HL-60 (cell line): ENCODE data around the gene RNF169.
"Not testable (repeated sequence)": the region's sequence is repeated elsewhere in the genome, so short reads cannot be mapped to it uniquely, and the experiment has no call there.

Experiments used
- DNase-seq, 2 experiments: peaks; one replicate each; pipeline ENCODE4 v3.0.0-alpha.2; 2010 to 2020; ENCODE audit warnings: low read depth in 1 of 2, low spot score in 1 of 2
- H3K27ac ChIP-seq: fragments of 250-450 bp; sonication (Bioruptor Pico); replicated peaks from 2 replicates; pipeline ENCODE4 v1.5.1; 2020; ENCODE audit warnings: mild to moderate bottlenecking, moderate library complexity
- H3K27me3 ChIP-seq: fragments of 250-450 bp; sonication (Bioruptor Pico); 2 replicates; pipeline ENCODE4 v1.5.1; 2021; ENCODE audit warnings: mild to moderate bottlenecking, moderate library complexity; ENCODE audit not compliant: insufficient read depth, poor library complexity, severe bottlenecking
- H3K4me3 ChIP-seq: replicated peaks from 2 replicates; pipeline ENCODE4 v1.5.1; 2011; ENCODE audit warnings: mild to moderate bottlenecking, control low read depth, low read length; ENCODE audit not compliant: insufficient read depth
- CTCF ChIP-seq: IDR thresholded peaks from one replicate; pipeline ENCODE4 v1.5.1; 2011; ENCODE audit warnings: low read length, control low read depth, inconsistent platforms; ENCODE audit not compliant: insufficient read depth
- GABPA ChIP-seq: IDR thresholded peaks from 2 replicates; pipeline ENCODE4 v1.6.1; 2012; ENCODE audit warnings: low read depth
- POLR2AphosphoS5 ChIP-seq: IDR thresholded peaks from 2 replicates; pipeline ENCODE4 v1.6.1; 2012; ENCODE audit warnings: low read depth
- SPI1 ChIP-seq: IDR thresholded peaks from 2 replicates; pipeline ENCODE4 v1.6.1; 2012; ENCODE audit warnings: low read depth, mild to moderate bottlenecking, borderline replicate concordance
- TF ChIP-seq, protein P1 (sequence below): IDR thresholded peaks from 2 replicates; pipeline ENCODE4 v1.6.1; 2012; ENCODE audit warnings: low read depth; ENCODE audit not compliant: insufficient replicate concordance

The RNF169 gene

DNA sequence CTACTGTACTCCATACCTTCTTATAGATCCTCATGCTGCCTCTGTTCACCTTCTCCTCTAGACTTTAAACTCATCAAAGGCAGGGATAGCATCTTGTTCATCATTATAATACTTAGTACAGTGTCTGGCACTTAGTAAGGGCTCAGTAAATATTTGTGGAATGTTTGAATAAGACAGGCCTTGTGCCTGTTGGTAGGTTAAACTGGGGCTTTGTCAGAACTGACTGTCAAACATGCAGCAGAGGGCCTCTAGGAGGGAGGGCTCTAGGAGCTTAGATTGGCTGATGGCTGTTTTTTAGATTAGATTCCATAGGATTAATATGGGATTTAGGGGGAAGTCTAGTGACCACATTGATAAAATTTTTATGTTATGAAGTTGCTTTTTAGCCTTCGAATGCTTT is 70.8 kb downstream of the RNF169 start:
- TF ChIP-seq POLR2AphosphoS5 (no peak), SPI1 (no peak), GABPA (no peak), CTCF (no peak)
- TF ChIP-seq, protein P1, sequence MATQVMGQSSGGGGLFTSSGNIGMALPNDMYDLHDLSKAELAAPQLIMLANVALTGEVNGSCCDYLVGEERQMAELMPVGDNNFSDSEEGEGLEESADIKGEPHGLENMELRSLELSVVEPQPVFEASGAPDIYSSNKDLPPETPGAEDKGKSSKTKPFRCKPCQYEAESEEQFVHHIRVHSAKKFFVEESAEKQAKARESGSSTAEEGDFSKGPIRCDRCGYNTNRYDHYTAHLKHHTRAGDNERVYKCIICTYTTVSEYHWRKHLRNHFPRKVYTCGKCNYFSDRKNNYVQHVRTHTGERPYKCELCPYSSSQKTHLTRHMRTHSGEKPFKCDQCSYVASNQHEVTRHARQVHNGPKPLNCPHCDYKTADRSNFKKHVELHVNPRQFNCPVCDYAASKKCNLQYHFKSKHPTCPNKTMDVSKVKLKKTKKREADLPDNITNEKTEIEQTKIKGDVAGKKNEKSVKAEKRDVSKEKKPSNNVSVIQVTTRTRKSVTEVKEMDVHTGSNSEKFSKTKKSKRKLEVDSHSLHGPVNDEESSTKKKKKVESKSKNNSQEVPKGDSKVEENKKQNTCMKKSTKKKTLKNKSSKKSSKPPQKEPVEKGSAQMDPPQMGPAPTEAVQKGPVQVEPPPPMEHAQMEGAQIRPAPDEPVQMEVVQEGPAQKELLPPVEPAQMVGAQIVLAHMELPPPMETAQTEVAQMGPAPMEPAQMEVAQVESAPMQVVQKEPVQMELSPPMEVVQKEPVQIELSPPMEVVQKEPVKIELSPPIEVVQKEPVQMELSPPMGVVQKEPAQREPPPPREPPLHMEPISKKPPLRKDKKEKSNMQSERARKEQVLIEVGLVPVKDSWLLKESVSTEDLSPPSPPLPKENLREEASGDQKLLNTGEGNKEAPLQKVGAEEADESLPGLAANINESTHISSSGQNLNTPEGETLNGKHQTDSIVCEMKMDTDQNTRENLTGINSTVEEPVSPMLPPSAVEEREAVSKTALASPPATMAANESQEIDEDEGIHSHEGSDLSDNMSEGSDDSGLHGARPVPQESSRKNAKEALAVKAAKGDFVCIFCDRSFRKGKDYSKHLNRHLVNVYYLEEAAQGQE: no peak
- Histone ChIP-seq H3K27ac (no peak overlapping the region), H3K27me3 (no peaks in the 10 kb centered on the region), H3K4me3 (no peak overlapping the region)
- no peak for DNase-seq

DNA sequence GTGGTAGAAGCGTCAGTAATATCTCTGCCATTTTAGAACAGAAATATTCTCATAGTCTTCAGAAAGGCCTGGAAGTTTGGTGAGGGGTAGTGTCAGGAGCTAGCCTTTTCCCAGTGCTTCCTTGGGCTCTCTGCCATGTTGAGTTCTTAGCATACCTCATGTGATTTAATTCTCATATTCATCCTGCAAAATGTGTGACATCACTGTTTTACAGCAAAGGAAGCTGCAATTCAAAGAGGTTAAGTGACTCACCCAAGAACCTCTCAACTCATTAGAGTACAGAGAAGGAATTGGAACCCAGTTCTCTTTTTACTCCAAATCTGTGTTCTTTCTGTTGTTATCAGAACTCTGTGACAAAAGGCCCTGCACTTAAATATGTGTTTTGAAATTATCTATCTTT is 72.1 kb downstream of the RNF169 start:
- no peak for TF ChIP-seq SPI1
- TF ChIP-seq POLR2AphosphoS5: no peak
- no peak for DNase-seq
- Histone ChIP-seq H3K27me3 (no peaks in the 10 kb centered on the region), H3K27ac (no peak overlapping the region), H3K4me3 (no peak overlapping the region)

GRCh38 chr11:74822170-74822569 is 73.5 kb downstream of the RNF169 start:
- no peak overlapping the region for H3K4me3 ChIP-seq
- H3K27ac ChIP-seq: no peak overlapping the region
- no peaks in the 10 kb centered on the region for H3K27me3 ChIP-seq
- DNase-seq: no peak
- TF ChIP-seq, protein P1: no peak
- no peak for TF ChIP-seq GABPA
- TF ChIP-seq SPI1: no peak
- no peak for TF ChIP-seq CTCF
- TF ChIP-seq POLR2AphosphoS5: no peak

GRCh38 chr11:74824285-74824982 is 75.8 kb downstream of the RNF169 start:
- H3K27me3 ChIP-seq: no peaks in the 10 kb centered on the region
- no peak for DNase-seq
- no peak for TF ChIP-seq SPI1
- TF ChIP-seq CTCF: no peak
- no peak for TF ChIP-seq GABPA
- TF ChIP-seq, protein P1: no peak
- TF ChIP-seq POLR2AphosphoS5: no peak

GRCh38 chr11:74825596-74825995 is 76.9 kb downstream of the RNF169 start:
- not testable (repeated sequence) for DNase-seq, H3K27ac ChIP-seq, H3K4me3 ChIP-seq, H3K27me3 ChIP-seq

More at GRCh38 chr11:74824285-74824982, 75.8 kb downstream of the RNF169 start:
- no peak overlapping the region for H3K27ac ChIP-seq
- no peak overlapping the region for H3K4me3 ChIP-seq
